HG03045 (cell line): ENCODE data around the gene CACNA1G.

ENCODE experiments used
- ATAC-seq: cut with Tn5 transposase; IDR thresholded peaks from one replicate; pipeline ENCODE4 v1.9.1; 2021; ENCODE audit warnings: mild to moderate bottlenecking, moderate library complexity; ENCODE audit not compliant: unreplicated experiment

The CACNA1G gene

DNA sequence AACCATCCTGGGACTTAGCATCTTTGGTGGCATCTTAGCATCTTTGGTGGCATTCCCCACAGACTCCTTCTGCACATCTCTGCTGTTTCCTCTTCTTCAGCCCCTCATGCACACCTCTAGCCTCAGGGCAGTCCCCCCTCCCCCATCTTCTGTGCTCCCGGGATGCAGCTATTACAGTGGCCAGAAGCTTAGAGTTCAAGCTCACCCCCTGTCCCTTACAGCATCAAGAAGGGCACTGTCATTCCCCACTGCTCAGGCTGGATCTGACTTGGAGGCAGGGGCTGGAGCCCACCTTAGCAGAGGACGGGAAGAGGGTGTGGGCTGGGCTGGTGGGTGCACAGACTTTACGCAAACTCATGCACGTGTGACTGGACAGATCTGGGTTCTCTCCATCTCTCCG is 27.3 kb upstream of the CACNA1G start:
- no peak for ATAC-seq

DNA sequence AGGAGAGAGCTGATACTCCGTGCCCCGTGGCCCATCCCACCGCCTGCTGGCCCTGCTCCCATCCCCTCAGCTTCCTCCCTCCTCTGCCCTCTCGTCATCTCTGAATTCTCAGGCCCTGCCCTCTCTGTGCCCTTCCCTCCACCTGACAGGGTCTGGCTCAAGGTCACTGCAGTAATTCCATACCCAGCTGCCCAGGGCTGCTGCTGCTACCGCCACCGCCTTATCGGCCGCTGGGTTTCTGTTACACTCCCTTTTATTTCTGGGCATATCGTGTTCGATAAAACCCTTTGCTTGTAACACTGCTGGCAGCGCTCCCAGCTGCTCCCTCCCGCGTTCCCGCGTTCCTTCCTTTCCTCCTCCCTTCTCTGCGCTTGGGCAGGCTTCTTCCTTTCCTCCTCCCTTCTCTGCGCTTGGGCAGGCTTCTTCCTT is 26.8 kb upstream of the CACNA1G start:
- ATAC-seq, result no peak

DNA sequence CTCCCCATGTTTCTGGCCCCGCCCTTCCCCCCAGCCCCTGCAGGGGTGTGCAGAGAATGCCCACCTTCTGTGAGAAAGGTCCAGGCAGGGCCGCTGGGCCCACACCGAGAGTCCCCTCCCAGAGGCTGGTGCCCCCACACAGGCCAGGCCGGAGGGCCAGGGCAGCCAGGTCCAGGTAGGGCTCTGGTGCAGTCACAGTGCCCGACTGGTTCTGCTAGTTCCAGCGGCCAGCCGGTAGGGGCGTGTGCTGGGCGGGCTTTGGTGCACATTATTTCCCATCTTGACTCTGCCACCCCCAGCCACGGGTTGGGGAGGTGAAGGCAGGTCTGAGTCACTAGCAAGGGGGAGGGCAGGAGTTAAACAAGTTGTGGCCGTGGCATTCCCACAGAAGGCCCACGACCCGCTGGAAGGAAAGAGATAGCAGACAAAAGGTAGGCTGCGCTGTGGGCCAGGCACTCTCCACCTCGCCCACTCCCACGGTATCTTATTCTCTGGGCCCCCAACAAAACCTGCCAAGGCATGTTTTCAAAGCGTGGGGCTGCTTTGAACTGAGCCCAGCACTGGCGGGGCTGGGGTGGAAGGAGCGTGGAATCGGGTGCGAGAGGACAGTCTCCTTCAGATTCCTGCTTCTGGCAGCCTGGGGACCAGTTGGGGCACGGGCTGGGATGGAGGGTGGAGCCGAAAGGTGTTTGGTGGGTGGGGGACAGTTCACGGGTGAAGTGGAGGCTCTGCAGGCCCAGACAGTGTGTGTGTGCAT is 26.1 kb upstream of the CACNA1G start:
- ATAC-seq, result no peak

GRCh38 chr17:50534979-50535326 is 25.6 kb upstream of the CACNA1G start:
- no peak for ATAC-seq

GRCh38 chr17:50535407-50535806 is 25.1 kb upstream of the CACNA1G start:
- no peak for ATAC-seq

DNA sequence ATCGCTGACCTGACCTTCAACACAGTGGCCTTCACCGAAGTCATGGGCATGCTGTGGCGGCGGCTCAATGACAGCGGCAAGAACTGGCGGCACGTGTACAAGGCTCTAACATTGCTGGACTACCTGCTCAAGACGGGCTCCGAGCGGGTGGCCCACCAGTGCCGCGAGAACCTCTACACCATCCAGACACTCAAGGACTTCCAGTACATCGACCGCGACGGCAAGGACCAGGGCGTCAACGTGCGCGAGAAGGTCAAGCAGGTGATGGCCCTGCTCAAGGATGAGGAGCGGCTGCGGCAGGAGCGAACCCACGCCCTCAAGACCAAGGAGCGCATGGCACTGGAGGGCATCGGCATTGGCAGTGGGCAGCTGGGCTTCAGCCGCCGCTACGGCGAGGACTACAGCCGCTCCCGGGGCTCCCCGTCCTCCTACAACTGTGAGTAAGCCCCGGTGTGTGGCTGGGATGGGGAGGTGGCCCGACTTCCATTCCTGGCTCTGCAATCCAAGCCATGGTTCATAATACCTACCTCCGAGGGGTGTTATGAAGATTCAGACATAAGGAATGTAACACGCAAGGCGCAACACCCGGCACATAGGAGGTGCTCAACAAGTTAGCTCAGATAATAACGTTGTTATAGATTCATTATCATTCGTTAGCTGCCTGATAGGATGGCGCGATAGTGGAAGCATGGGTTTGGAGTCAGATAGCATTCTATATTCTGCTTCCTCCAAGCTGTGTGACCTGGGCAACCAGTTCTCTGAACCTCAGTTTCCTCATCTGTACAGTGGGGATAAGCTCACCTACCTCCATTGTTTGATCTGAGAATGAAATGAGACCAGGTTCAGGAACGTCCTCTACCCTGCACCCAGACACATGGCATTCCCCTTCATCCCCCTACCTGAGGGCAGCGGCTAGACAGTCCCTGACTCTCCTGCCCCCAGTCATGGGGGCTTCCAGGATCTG is 23.6 kb upstream of the CACNA1G start:
- no peak for ATAC-seq

GRCh38 chr17:50537721-50538548 is 22.6 kb upstream of the CACNA1G start:
- ATAC-seq, result no peak

DNA sequence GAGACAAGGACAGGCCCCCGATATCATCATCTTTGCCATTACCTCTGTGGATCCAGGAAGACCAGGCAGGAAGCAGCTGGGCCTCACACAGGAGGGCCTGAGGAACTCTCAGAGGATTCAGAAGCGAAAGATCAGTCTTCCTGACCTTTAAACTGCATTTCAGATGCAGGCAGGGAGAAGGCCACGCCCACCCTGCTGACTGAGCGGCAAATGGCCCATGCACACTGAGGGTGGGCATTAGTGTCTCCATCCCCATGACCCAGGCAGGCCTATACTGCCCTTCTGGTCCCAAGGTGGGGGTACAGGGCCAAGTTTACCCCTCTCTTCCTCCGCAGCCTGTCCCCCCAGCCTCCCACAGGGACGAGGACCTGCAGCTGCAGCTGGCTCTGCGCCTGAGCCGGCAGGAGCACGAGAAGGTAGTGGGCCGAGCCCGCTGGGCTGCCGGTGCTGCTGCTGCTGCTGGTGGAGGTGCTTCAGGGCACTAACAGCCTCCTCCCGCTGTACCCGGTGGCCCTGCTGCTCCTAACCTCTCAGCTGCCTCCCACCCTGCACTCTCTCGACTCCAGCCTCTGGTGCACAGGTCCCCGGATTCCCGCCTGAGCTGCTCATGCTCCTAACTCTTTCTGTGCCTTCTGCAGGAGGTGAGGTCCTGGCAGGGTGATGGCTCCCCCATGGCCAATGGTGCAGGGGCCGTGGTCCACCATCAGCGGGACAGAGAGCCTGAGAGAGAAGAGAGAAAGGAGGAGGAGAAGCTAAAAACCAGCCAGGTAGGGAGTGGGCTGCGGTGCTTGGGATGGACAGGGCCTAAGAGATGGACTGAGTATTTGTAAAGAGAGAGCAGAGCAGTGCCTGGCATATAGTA is 21.7 kb upstream of the CACNA1G start:
- no peak for ATAC-seq

GRCh38 chr17:50539762-50540559 is 20.6 kb upstream of the CACNA1G start:
- no peak for ATAC-seq

DNA sequence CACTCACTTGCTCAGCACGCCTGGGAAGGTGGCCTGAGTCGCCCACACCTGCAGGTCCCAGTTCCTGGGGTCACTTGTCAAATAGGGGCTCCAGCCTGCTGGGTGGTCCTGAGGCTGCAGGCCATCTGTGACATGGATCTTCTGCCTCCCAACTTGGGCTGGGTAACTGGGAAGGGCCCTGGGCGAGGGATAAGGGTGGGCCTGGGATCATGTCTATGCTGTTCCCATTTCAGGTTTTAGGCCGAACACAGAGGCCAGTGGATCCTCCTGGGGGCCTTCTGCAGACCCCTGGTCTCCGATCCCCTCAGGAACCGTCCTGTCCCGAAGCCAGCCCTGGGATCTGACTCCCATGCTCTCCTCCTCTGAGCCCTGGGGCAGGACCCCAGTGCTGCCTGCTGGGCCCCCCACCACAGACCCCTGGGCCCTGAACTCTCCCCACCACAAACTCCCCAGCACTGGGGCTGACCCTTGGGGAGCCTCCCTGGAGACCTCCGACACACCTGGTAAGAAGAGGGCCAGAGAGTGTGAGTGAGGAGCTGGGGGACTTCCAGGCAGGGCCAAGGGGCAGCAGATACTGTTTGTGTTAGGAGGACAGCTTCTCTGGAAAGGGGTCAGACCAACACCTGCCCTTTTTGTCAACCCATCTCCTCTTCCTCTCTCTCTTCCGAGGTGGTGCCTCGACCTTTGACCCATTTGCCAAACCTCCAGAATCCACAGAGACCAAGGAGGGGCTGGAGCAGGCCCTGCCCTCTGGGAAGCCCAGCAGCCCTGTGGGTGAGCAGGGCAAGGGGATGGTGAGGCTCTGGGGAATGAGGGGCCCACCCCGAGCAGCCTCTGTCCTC is 19.7 kb upstream of the CACNA1G start:
- no peak for ATAC-seq

- ATAC-seq, result no peak
Measured at GRCh38 chr17:50541402-50541715, 19.2 kb upstream of the CACNA1G start.

DNA sequence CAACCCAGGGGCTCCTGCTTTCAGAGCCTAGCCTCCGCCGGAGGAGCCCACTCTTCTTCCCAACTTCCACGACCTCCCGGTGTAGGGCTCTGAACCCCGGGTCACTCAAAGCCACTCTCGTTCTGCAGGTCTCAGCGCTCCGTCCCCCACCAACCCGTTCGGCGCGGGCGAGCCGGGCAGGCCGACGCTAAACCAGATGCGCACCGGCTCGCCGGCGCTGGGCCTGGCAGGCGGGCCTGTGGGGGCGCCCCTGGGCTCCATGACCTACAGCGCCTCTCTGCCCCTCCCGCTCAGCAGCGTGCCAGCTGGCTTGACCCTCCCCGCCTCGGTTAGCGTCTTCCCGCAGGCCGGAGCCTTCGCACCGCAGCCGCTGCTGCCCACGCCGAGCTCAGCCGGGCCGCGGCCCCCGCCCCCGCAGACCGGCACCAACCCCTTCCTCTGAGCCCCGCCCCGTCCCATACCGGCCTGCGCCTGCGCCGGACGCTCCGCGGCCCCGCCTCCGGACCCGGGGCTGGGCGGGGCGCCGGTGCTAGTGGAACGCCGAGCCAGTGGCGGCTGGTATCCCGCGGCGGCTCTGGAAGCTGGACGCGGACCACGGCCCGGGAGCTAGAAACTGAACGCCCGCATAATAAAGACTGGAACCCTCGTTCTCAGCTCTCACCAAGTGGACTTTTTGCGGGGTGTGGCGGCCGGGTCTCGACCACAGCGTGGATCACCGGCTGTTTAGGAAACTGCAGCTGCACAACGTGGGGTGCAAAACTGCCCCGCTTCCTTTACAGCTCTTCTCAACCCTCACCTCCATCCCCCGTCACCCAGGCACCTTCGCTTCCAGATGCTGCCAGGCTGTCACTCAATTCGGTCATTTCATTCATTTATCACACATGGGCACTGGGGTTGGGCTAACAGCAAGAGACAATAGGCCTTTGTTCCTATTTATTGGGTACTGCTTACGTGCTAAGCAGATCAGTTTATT is 18.5 kb upstream of the CACNA1G start:
- peak; percentile 83 for ATAC-seq

GRCh38 chr17:50542795-50543774 is 17.4 kb upstream of the CACNA1G start:
- no peak for ATAC-seq

- ATAC-seq, result no peak
Measured at GRCh38 chr17:50544516-50544915, 16.0 kb upstream of the CACNA1G start.

GRCh38 chr17:50545311-50545710 is 15.2 kb upstream of the CACNA1G start:
- ATAC-seq, result no peak

GRCh38 chr17:50546701-50547034 is 13.8 kb upstream of the CACNA1G start:
- no peak for ATAC-seq
